ENCODE data around the gene AGBL4. TPM values are rescaled to one million over a fixed set of nuclear protein-coding genes. Genes with fewer than 3 reads are reported as not detected.

The AGBL4 gene
- total and polyA plus RNA-seq, 2 of the 13 experiments (the other 11 are each of a cell fraction or from before 2014, with no cell fraction given), result not detected

DNA sequence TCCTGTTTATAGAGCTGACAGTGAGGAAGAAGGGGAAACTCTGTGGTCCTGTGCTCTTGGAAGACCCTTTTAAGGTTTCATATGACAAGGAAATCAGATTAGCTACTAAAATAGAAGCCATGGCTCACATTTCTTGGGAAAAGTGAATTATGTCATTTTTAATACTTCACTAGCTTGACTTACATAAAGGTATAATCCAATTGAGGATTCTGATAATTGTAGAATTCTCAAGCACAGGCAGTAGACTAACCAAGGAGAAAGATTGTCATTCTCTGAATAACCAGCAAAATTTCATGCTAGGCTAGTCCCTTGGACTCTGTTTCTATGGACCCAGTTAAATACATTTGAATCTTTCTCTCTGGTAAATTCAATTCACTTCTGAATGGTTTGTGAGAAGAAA is 634.1 kb downstream of the AGBL4 start:
- in situ Hi-C loops (cut with HindIII; ENCODE audit: extremely low pct_ligation_motif_present, low pct_unique_long_range_greater_than_20kb), result no loop called here
- no peak overlapping the region for H3K4me3 ChIP-seq (replicated peaks in 1 of 3; ENCODE audit: insufficient read depth in 1 of 3, low read depth in 2 of 3, low read length in 3 of 3)
- POLR2A ChIA-PET, result no interaction called here
- no peaks in the 10 kb centered on the region for H3K27me3 ChIP-seq (ENCODE audit: control insufficient read depth in 1 of 2, insufficient read depth in 2 of 2, low read length in 2 of 2)
- DNase-seq (ENCODE audit: low spot score), result no peak
- H3K4me2 ChIP-seq (ENCODE audit: low read depth, low read length), result no peak overlapping the region
- TF ChIP-seq ZFP82 (CRISPR knock-in tag; IDR thresholded peaks at IDR 0.05; ENCODE audit: borderline replicate concordance) (no peak), ZNF18 (CRISPR knock-in tag; IDR thresholded peaks at IDR 0.05; ENCODE audit: insufficient replicate concordance) (no peak)
- no peaks in the 10 kb centered on the region for H3K79me2 ChIP-seq (ENCODE audit: insufficient read depth, low read length)
- FAIRE-seq, result no peak
- BruUV-seq (replicated peaks), result no TSS peak
- H3K27ac ChIP-seq (ENCODE audit: extremely low read length, insufficient read depth, low read length), result no peak overlapping the region
- no peak overlapping the region for H3K9ac ChIP-seq (ENCODE audit: insufficient read depth, low read depth, low read length)
- H3K9me3 ChIP-seq (ENCODE audit: low read length), result peaks cover 91% of the 10 kb centered on the region
- H3K4me1 ChIP-seq (ENCODE audit: insufficient read depth, low read length), result no peaks in the 10 kb centered on the region
- H3K36me3 ChIP-seq (replicated peaks in 1 of 2; ENCODE audit: control insufficient read depth in 1 of 2, insufficient read depth in 2 of 2, low read length in 2 of 2), result no peaks in the 10 kb centered on the region
- no peak for ATAC-seq
- H4K20me1 ChIP-seq (ENCODE audit: insufficient read depth, low read length), result no peaks in the 10 kb centered on the region
- CTCF ChIA-PET (ENCODE audit: low intra/inter-chr PET ratio, low total read pairs), result no interaction called here
- intact Hi-C loops (cut with micrococcal nuclease; ENCODE audit: unreplicated experiment), result no loop called here
- H2AFZ ChIP-seq (ENCODE audit: low read length), result no peak overlapping the region

GRCh38 chr1:49364676-49365075 is 659.1 kb downstream of the AGBL4 start:
- H3K9me3 ChIP-seq (ENCODE audit: low read length), result peaks cover 71% of the 10 kb centered on the region
- H3K4me3 ChIP-seq (replicated peaks in 1 of 3; ENCODE audit: insufficient read depth in 1 of 3, low read depth in 2 of 3, low read length in 3 of 3), result no peak overlapping the region
- in situ Hi-C loops (cut with HindIII; ENCODE audit: extremely low pct_ligation_motif_present, low pct_unique_long_range_greater_than_20kb), result no loop called here
- H2AFZ ChIP-seq (ENCODE audit: low read length), result no peak overlapping the region
- H3K79me2 ChIP-seq (ENCODE audit: insufficient read depth, low read length), result no peaks in the 10 kb centered on the region
- ChIA-PET POLR2A (no interaction called here), CTCF (ENCODE audit: low intra/inter-chr PET ratio, low total read pairs) (no interaction called here)
- BruUV-seq (replicated peaks), result no TSS peak
- H3K27ac ChIP-seq (ENCODE audit: extremely low read length, insufficient read depth, low read length), result no peak overlapping the region
- no peaks in the 10 kb centered on the region for H4K20me1 ChIP-seq (ENCODE audit: insufficient read depth, low read length)
- H3K4me2 ChIP-seq (ENCODE audit: low read depth, low read length), result no peak overlapping the region
- no peaks in the 10 kb centered on the region for H3K4me1 ChIP-seq (ENCODE audit: insufficient read depth, low read length)
- 31% methylated on average over 7 of the region's 7 CpGs for WGBS (ENCODE audit: low lambda C conversion rate)
- ATAC-seq, result no peak
- H3K36me3 ChIP-seq (replicated peaks in 1 of 2; ENCODE audit: control insufficient read depth in 1 of 2, insufficient read depth in 2 of 2, low read length in 2 of 2), result no peaks in the 10 kb centered on the region
- no peaks in the 10 kb centered on the region for H3K27me3 ChIP-seq (ENCODE audit: control insufficient read depth in 1 of 2, insufficient read depth in 2 of 2, low read length in 2 of 2)
- no peak for FAIRE-seq
- intact Hi-C loops (cut with micrococcal nuclease; ENCODE audit: unreplicated experiment), result no loop called here
- DNase-seq (ENCODE audit: low spot score), result no peak
- no peak overlapping the region for H3K9ac ChIP-seq (ENCODE audit: insufficient read depth, low read depth, low read length)
- no peak for TF ChIP-seq ZBTB2 (CRISPR knock-in tag; IDR thresholded peaks at IDR 0.05; ENCODE audit: low read depth)
- TF ChIP-seq ATRX (CRISPR knock-in tag; IDR thresholded peaks at IDR 0.05; ENCODE audit: borderline replicate concordance), result no peak
- TF ChIP-seq, protein P1, sequence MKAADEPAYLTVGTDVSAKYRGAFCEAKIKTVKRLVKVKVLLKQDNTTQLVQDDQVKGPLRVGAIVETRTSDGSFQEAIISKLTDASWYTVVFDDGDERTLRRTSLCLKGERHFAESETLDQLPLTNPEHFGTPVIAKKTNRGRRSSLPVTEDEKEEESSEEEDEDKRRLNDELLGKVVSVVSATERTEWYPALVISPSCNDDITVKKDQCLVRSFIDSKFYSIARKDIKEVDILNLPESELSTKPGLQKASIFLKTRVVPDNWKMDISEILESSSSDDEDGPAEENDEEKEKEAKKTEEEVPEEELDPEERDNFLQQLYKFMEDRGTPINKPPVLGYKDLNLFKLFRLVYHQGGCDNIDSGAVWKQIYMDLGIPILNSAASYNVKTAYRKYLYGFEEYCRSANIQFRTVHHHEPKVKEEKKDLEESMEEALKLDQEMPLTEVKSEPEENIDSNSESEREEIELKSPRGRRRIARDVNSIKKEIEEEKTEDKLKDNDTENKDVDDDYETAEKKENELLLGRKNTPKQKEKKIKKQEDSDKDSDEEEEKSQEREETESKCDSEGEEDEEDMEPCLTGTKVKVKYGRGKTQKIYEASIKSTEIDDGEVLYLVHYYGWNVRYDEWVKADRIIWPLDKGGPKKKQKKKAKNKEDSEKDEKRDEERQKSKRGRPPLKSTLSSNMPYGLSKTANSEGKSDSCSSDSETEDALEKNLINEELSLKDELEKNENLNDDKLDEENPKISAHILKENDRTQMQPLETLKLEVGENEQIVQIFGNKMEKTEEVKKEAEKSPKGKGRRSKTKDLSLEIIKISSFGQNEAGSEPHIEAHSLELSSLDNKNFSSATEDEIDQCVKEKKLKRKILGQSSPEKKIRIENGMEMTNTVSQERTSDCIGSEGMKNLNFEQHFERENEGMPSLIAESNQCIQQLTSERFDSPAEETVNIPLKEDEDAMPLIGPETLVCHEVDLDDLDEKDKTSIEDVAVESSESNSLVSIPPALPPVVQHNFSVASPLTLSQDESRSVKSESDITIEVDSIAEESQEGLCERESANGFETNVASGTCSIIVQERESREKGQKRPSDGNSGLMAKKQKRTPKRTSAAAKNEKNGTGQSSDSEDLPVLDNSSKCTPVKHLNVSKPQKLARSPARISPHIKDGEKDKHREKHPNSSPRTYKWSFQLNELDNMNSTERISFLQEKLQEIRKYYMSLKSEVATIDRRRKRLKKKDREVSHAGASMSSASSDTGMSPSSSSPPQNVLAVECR (CRISPR knock-in tag; IDR thresholded peaks at IDR 0.05; ENCODE audit: borderline replicate concordance), result no peak
- no peak for TF ChIP-seq AKAP8 (CRISPR knock-in tag; IDR thresholded peaks at IDR 0.05)
- TF ChIP-seq, protein P2, sequence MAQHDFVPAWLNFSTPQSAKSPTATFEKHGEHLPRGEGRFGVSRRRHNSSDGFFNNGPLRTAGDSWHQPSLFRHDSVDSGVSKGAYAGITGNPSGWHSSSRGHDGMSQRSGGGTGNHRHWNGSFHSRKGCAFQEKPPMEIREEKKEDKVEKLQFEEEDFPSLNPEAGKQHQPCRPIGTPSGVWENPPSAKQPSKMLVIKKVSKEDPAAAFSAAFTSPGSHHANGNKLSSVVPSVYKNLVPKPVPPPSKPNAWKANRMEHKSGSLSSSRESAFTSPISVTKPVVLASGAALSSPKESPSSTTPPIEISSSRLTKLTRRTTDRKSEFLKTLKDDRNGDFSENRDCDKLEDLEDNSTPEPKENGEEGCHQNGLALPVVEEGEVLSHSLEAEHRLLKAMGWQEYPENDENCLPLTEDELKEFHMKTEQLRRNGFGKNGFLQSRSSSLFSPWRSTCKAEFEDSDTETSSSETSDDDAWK (CRISPR knock-in tag; IDR thresholded peaks at IDR 0.05), result no peak
- no peak for TF ChIP-seq MEIS1 (CRISPR knock-in tag; IDR thresholded peaks at IDR 0.05; ENCODE audit: borderline replicate concordance)
- no peak for TF ChIP-seq FOXP1 (IDR thresholded peaks at IDR 0.05)
- no peak for TF ChIP-seq FOXP1 (CRISPR knock-in tag; IDR thresholded peaks at IDR 0.05)
- TF ChIP-seq DPF2 (CRISPR knock-in tag; IDR thresholded peaks at IDR 0.05; ENCODE audit: borderline replicate concordance, low read depth), result no peak
